PC-9 (cell line): ENCODE results near the gene TLR8.

Experiments used
- EZH2 ChIP-seq: fragments of 200-600 bp; sonication (generic); IDR thresholded peaks from 2 replicates; pipeline ENCODE4 v1.8.0; 2017; ENCODE audit warnings: antibody characterized with exemption, low read depth
- TF ChIP-seq, protein P1 (sequence below): fragments of 200-600 bp; sonication (generic); conservative IDR thresholded peaks from 2 replicates; pipeline ENCODE4 v1.6.1; 2017; ENCODE audit warnings: mixed run types, antibody characterized with exemption, mild to moderate bottlenecking, moderate library complexity

DNA sequence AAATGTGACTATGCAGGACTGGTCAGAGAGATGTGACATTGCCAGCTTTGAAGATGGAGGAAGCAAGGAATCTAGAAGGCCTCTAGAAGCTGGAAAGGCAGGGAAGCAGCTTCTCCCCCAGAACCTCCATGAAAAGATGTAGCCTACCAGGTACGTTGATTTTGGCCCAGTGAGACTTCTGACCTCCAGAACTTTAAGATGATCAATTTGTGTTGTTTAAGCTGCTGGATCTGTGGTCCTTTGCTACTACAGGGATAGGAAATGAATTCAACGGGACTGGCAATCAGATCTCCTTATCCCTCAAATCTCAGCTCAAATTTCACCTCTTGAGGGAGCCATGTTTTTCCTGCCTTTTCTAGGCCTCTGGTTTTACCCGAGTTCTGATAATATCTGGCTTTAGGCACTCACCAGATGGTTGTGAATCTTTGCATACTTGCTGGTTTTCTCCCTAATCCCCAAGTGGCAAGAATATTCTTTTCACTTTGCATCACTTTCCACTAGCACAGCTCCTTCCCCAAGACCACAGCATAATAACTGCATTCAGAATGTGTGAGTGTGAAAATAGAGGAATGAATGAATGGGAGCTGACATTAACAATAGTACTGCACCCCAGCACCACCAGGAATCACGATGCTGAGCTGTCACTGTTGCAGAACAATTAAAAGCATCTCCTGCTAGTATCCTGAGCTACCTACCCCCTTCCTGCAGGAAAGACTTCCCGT, 42.9 kb downstream of the TLR8 start:
- TF ChIP-seq, protein P1, sequence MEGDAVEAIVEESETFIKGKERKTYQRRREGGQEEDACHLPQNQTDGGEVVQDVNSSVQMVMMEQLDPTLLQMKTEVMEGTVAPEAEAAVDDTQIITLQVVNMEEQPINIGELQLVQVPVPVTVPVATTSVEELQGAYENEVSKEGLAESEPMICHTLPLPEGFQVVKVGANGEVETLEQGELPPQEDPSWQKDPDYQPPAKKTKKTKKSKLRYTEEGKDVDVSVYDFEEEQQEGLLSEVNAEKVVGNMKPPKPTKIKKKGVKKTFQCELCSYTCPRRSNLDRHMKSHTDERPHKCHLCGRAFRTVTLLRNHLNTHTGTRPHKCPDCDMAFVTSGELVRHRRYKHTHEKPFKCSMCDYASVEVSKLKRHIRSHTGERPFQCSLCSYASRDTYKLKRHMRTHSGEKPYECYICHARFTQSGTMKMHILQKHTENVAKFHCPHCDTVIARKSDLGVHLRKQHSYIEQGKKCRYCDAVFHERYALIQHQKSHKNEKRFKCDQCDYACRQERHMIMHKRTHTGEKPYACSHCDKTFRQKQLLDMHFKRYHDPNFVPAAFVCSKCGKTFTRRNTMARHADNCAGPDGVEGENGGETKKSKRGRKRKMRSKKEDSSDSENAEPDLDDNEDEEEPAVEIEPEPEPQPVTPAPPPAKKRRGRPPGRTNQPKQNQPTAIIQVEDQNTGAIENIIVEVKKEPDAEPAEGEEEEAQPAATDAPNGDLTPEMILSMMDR, result no peak
- TF ChIP-seq EZH2, result no peak
